ENCODE results near the gene EFS.

DNA sequence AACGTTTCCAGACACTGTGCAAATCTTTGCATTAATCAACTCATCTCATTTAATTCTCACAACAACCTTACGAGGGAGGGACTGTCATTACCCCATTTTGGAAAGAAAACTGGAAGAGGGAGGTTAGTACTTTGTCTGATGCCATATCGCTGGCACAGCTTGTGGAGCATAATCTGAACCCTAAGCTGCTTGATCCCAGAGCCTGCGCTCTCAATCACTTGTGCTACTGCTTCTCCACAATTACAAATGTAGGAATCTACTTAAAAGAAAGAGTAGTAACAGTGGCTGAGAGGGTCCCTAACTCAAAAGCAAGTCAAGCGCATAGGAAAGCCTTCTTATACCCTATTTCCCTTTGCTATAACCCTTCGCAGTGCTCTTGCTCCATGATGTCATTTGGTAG lies 3.2 kb downstream of the EFS start:
- TF ChIP-seq ZNF274 (IDR thresholded peaks at IDR 0.05; ENCODE audit: borderline replicate concordance, extremely low read depth, low read length) (no peak), SP1 (IDR thresholded peaks at IDR 0.05; ENCODE audit: low read depth, low read length) (no peak), CEBPB (IDR thresholded peaks at IDR 0.05; ENCODE audit: low read depth, low read length) (no peak), POLR2AphosphoS5 (IDR thresholded peaks at IDR 0.05; ENCODE audit: low read depth, low read length) (no peak)
- TF ChIP-seq, protein P1, sequence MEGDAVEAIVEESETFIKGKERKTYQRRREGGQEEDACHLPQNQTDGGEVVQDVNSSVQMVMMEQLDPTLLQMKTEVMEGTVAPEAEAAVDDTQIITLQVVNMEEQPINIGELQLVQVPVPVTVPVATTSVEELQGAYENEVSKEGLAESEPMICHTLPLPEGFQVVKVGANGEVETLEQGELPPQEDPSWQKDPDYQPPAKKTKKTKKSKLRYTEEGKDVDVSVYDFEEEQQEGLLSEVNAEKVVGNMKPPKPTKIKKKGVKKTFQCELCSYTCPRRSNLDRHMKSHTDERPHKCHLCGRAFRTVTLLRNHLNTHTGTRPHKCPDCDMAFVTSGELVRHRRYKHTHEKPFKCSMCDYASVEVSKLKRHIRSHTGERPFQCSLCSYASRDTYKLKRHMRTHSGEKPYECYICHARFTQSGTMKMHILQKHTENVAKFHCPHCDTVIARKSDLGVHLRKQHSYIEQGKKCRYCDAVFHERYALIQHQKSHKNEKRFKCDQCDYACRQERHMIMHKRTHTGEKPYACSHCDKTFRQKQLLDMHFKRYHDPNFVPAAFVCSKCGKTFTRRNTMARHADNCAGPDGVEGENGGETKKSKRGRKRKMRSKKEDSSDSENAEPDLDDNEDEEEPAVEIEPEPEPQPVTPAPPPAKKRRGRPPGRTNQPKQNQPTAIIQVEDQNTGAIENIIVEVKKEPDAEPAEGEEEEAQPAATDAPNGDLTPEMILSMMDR (IDR thresholded peaks at IDR 0.05; ENCODE audit: control extremely low read depth in 1 of 3, insufficient read depth in 1 of 3, low read depth in 1 of 3, low read length in 3 of 3) = no peak
- TF ChIP-seq, protein P2, sequence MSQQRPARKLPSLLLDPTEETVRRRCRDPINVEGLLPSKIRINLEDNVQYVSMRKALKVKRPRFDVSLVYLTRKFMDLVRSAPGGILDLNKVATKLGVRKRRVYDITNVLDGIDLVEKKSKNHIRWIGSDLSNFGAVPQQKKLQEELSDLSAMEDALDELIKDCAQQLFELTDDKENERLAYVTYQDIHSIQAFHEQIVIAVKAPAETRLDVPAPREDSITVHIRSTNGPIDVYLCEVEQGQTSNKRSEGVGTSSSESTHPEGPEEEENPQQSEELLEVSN (IDR thresholded peaks at IDR 0.05) = no peak
